ENCODE results near the gene CYP26A1.

Gene CYP26A1, protein sequence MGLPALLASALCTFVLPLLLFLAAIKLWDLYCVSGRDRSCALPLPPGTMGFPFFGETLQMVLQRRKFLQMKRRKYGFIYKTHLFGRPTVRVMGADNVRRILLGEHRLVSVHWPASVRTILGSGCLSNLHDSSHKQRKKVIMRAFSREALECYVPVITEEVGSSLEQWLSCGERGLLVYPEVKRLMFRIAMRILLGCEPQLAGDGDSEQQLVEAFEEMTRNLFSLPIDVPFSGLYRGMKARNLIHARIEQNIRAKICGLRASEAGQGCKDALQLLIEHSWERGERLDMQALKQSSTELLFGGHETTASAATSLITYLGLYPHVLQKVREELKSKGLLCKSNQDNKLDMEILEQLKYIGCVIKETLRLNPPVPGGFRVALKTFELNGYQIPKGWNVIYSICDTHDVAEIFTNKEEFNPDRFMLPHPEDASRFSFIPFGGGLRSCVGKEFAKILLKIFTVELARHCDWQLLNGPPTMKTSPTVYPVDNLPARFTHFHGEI

GRCh38 chr10:93073539-93074146 lies at the start of gene CYP26A1:
CYP26A1 (plus strand) TSS chr10:93073893; CDS start chr10:93073935, 42 bp downstream.
- DNase-seq, result peak in 1 of 2 experiments; percentile 11

GRCh38 chr10:93026072-93026471 lies 47.6 kb upstream of the CYP26A1 start:
- DNase-seq, result no peak

DNA sequence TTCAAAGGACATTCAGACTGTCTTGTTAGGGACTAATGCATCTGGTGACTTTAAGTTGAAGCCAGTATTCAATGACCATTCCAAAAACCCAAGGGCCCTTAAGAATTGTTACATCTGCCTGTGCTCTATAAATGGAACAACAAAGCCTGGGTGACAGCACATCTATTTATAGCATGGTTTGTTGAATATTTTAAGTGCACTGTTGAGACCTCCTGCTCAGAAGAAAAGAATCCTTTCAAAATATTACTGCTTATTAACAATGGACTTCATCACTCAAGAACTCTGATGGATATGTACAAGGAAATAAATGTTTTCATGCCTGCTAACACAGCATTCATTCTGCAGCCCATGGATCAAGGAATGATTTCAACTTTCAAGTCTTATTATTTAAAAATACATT lies 46.2 kb upstream of the CYP26A1 start:
- DNase-seq, result no peak

DNA sequence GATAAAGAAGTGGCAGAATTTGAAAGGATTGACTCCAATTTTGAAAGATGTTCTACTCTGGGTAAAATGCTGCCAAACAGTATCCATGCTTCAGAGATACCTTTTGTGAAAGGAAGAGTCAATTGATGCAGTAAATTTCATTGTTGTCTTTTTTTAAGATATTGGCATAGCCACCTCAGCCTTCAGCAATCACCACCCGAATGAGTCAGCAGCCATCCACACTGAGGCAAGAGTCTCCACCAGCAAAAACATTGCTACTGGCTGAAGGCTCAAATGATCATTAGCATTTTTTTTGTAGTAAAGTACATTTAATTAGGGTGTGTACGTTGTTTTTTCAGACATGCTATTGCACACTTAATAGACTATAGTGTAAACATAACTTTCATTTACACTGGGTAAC lies 44.8 kb upstream of the CYP26A1 start:
- no peak for DNase-seq

DNA sequence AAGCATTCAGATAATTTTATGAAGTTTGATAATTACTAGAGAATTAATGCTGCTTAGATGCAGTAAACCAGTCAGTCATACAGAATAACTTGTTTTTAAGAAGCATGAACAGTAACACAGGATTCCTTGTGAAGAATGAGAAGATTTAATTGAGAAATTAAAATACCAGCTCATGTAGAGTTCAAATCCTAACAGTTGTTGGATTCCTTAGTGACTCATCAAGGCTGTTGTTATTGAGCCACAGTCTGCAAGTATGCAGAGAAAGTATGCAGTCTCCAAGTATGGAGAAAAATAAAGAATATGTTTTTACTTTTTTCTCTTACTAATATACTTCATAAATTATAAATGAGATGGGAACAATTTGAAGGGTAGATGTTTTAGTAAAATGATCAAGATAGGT lies 43.3 kb upstream of the CYP26A1 start:
- DNase-seq, result no peak

DNA sequence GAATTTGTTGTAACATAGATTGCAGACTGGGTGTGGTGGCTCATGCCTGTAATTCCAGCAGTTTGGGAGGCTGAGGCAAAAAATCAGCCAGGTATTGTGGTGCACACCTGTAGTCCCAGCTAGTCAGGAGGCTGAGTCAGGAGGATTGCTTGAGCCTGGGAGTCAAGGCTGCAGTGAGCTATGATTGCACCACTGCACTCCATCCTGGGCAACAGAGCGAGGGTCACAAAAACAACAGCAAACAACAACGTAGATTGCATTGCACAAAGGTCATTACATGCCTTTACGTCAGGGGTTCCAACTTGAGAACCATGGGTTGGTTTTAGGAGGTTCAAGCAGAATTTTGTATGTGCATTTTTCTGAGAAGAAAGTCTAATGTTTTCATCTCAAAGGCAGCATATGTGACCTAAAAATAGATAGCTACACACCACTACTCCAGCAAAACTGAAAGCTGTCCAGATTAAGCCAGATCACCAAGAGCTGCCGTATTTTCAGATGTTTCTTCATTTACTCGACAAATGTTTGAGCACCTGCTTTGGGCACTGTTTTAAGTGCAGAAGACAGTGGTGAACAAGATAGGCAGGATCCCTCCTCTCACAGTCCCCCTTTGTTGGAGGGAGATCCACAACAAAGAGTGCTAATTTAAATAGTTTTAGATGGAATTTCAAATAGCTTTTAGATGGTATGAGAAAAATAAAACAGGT lies 41.4 kb upstream of the CYP26A1 start:
- no peak for DNase-seq

DNA sequence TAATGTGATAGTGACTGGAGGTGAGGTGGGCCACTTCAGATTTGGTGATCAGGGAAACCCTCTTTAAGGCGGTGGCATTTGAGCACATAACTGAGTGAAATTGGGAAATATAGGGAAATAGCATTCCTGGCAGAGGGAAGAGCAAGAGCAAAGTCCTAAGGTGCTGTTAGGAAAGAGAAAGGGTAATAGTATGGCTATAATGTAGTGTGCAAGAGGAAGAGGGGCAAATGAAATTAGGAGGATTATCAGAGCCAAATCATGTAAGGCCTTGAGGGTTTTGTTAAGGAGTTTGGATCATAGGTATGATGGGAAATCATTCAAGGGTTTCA lies 40.9 kb upstream of the CYP26A1 start:
- DNase-seq, result no peak

DNA sequence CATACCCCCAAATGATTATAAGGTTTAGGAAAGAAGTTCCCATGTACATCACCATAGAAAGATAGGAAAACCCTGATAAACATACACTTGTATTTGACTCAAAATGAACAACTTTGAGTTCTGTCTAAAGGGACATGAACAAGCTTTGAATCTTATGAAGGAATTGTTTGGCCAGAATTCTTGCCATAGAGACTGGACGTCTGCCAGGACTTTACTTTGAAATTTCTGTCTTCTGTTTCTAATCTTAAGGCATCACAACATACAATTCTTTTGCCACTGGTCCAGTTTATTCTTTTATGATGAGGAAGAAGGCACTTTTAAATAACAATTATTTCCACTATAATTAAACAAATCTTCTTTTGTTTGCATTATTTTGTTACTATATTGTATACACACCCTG lies 39.3 kb upstream of the CYP26A1 start:
- DNase-seq, result no peak

DNA sequence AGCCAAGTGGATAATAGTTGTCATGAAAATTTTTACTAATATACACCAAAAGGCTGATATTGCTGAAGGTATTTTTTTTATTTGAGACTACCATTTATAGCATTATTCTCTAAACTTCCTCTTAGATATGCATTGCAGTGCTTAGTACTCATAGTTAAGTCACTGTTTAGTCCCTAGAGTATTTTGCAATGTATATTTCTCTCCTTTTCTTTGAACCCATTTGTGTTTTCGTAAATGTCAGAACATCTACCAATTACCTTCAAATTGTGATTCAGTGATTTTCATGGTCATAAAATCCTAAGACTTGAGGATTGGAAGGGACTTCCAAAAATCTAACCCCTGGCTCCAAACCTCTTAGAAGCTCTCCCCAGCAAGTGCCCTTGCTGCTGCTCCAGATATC lies 34.6 kb upstream of the CYP26A1 start:
- no peak for DNase-seq

GRCh38 chr10:93039721-93040120 lies 34.0 kb upstream of the CYP26A1 start:
- DNase-seq, result peak; percentile 41 to 43

GRCh38 chr10:93054486-93054885 lies 19.2 kb upstream of the CYP26A1 start:
- DNase-seq, result no peak

GRCh38 chr10:93058139-93058538 lies 15.6 kb upstream of the CYP26A1 start:
- DNase-seq, result no peak

GRCh38 chr10:93059975-93060886 lies 13.5 kb upstream of the CYP26A1 start, which contains the start of gene CYP26C1:
CYP26C1 (plus strand) TSS chr10:93060798; CDS start chr10:93061264, 466 bp downstream.
- DNase-seq, result no peak

- no peak for DNase-seq
These were observed 12.7 kb upstream of the CYP26A1 start for GRCh38 chr10:93060887-93061593.

DNA sequence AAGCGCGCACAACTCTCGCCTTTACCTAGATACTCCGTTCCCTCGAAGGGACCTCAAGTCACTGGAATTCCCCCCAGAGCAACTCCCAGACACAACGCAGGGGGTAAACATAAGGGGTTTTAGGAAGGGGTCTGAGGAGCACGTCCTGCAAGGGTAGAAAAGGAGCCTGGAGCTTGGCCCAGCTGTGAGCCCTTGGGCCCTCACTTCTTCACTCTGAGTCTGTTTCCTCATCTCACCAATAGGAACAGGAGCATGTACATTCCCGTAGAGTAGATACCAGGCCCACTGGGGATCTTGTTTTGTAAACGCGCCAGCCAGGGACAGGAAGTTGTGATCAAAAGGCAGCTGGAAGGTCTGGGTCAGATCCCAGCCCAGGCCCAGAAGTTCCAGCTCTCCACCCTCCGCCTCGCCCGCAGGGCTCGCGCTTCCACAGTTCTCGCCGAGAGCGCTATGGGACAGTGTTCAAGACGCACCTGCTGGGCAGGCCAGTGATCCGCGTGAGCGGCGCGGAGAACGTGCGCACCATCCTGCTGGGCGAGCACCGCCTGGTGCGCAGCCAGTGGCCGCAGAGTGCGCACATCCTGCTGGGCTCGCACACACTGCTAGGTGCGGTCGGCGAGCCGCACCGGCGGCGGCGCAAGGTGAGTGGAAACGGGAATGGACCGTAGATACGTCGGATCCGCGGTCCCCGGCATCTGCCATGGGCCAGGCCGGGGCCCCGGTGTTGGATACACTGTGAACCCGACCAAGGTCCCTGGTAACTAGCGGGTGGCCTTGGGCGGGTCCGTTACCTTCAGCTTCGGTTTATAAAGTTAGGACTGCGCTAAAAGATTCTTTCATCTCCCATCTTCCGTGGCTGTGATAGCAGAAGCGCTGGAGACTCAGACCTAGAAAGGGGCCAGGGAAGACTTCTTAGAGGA lies 11.8 kb upstream of the CYP26A1 start:
- DNase-seq, result no peak

DNA sequence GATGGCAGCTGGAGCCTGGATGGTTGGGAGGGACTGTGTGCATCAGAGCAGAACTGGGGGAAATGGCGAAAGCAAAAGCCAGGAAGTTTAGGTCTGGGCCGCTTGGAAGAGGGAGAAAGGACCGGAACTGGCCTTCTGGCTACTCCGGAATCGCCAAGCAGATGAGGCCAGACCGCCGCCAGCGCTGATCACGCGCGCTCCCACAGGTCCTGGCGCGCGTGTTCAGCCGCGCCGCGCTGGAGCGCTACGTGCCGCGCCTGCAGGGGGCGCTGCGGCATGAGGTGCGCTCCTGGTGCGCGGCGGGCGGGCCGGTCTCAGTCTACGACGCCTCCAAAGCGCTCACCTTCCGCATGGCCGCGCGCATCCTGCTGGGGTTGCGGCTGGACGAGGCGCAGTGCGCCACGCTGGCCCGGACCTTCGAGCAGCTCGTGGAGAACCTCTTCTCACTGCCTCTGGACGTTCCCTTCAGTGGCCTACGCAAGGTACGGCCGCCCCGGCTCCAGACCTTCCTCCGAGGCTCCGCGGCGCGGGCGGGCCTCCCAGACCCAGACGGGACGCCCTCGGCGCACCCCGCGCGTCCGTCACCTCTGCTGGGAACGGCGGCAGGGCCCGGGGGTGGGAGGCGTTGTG lies 11.1 kb upstream of the CYP26A1 start:
- no peak for DNase-seq

GRCh38 chr10:93063144-93063976 lies 10.3 kb upstream of the CYP26A1 start:
- DNase-seq, result no peak

GRCh38 chr10:93063977-93064660 lies 9.6 kb upstream of the CYP26A1 start:
- DNase-seq, result no peak
